Measurements from ENCODE around the gene PCBP3.

PCBP3 gene

DNA sequence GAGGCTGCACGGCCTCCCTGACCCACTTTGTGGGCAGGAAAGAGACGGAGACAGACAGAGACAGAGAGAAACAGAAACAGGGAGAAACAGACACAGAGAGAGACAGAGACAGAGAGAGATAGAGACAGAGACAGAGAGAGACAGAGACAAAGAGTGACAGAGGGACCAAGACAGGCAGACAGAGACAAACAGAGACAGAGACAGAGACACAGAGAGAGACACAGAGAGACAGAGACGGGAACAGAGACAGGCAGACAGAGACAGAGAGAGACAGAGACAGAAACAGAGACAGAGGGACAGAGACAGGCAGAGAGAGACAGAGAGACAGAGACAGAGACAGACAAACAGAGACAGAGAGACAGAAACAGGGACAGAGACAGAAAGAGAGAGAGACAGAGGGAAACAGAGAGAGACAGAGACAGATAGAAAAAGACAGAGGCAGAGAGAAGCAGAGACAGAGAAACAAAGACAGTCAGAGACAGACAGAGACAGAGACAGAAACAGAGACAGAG, 341.1 kb downstream of the PCBP3 start:
- TF ChIP-seq, protein P1, sequence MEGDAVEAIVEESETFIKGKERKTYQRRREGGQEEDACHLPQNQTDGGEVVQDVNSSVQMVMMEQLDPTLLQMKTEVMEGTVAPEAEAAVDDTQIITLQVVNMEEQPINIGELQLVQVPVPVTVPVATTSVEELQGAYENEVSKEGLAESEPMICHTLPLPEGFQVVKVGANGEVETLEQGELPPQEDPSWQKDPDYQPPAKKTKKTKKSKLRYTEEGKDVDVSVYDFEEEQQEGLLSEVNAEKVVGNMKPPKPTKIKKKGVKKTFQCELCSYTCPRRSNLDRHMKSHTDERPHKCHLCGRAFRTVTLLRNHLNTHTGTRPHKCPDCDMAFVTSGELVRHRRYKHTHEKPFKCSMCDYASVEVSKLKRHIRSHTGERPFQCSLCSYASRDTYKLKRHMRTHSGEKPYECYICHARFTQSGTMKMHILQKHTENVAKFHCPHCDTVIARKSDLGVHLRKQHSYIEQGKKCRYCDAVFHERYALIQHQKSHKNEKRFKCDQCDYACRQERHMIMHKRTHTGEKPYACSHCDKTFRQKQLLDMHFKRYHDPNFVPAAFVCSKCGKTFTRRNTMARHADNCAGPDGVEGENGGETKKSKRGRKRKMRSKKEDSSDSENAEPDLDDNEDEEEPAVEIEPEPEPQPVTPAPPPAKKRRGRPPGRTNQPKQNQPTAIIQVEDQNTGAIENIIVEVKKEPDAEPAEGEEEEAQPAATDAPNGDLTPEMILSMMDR (IDR thresholded peaks at IDR 0.05; ENCODE audit: low read depth, low read length) = no peak
- no peak for DNase-seq (ENCODE audit: low read depth in 2 of 2)
- peak overlapping the region in 1 of 2 donors; percentile 97 for H3K4me3 ChIP-seq (replicated peaks in 1 of 2; ENCODE audit: low read depth in 2 of 2, low read length in 2 of 2)

DNA sequence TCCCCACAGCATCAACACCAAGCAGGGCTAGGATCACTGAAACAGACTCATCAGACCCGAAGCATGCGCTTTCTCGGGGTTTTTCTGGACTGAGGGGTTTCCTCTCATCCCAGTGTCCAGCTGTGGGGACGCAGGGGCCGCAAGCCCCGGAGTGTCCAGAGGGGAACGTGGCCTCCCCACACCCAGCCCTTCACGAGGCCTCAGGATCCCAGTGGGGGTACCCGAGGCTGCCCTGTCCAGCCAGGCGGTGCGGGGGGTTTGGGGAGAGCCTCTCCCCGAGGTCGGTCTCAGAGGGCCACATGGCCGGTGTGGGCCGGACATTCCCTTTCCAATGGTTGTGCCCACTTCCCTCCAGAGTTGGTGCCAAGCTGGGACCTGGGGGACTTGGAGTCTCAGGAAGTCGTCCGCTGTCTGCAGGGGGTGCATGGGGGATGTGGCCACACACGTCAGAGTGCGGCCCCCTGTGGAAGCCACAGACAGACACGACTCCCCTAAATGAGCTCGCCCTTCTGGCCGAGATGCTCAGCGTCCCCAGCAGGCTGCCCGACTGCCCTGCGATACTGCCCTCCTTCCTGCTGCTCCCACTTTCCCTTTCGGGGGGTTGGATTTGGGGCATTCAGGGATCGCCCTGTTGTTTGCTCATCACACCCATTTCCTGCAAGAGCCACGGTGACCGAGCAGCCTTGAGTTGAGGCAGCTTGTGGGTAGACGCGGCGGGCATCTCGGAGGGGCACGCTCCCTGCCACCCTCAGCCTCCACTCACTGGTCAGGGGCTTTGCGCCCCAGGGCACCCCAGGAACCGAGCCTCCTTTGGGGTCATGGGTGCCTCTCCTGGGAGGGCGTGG, 342.2 kb downstream of the PCBP3 start:
- TF ChIP-seq, protein P1 (IDR thresholded peaks at IDR 0.05; ENCODE audit: low read depth, low read length) = no peak
- H3K4me3 ChIP-seq (replicated peaks in 1 of 2; ENCODE audit: low read depth in 2 of 2, low read length in 2 of 2) = no peak overlapping the region
- DNase-seq (ENCODE audit: low read depth in 2 of 2) = no peak

DNA sequence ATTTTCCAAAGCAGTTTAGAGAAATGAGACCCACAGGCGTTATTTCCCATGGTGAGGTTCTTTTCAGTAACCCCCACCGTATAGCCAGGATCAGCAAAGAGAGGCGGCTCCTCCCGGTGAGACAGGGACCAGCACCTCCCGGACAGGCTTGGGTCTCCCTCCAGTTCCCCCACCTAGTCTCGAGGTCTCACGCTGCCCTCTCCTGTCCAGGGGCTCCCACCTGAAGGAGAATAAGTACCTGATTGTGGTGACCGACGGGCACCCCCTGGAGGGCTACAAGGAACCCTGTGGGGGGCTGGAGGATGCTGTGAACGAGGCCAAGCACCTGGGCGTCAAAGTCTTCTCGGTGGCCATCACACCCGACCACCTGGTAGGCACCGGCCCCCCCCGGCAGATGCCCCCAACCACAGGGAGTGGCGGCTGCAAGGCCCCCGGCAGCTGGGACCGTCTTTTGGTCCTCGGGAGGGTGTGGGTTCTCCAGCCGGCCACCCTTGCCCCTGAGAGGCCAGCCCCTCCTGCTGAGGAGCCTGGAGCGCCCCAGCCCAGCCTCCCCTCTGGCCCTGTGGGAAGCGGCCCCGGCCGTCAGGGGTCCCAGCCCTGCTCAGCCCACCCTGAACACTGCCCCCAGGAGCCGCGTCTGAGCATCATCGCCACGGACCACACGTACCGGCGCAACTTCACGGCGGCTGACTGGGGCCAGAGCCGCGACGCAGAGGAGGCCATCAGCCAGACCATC, 343.0 kb downstream of the PCBP3 start:
- H3K4me3 ChIP-seq (replicated peaks in 1 of 2; ENCODE audit: low read depth in 2 of 2, low read length in 2 of 2) = no peak overlapping the region
- TF ChIP-seq, protein P1 (IDR thresholded peaks at IDR 0.05; ENCODE audit: low read depth, low read length) = no peak
- no peak for DNase-seq (ENCODE audit: low read depth in 2 of 2)

DNA sequence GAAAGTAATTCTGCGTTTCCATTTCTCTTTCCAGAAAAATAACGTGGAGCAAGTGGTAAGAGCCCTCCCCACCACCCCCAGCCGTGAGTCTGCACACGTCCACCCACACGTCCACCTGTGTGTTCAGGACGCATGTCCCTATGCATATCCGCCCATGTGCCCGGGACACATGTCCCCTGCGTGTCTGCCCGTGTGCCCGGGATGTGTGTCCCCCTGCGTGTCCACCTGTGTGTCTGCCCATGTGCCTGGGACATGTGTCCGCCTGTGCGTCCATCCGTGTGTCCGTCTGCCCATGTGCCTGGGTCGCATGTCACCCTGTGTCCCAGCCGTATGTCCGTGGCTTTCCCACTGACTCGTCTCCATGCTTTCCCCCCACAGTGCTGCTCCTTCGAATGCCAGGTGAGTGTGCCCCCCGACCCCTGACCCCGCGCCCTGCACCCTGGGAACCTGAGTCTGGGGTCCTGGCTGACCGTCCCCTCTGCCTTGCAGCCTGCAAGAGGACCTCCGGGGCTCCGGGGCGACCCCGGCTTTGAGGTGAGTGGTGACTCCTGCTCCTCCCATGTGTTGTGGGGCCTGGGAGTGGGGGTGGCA, 343.7 kb downstream of the PCBP3 start:
- no peak for DNase-seq (ENCODE audit: low read depth in 2 of 2)
- no peak overlapping the region for H3K4me3 ChIP-seq (replicated peaks in 1 of 2; ENCODE audit: low read depth in 2 of 2, low read length in 2 of 2)
- TF ChIP-seq, protein P1 (IDR thresholded peaks at IDR 0.05; ENCODE audit: low read depth, low read length) = no peak

DNA sequence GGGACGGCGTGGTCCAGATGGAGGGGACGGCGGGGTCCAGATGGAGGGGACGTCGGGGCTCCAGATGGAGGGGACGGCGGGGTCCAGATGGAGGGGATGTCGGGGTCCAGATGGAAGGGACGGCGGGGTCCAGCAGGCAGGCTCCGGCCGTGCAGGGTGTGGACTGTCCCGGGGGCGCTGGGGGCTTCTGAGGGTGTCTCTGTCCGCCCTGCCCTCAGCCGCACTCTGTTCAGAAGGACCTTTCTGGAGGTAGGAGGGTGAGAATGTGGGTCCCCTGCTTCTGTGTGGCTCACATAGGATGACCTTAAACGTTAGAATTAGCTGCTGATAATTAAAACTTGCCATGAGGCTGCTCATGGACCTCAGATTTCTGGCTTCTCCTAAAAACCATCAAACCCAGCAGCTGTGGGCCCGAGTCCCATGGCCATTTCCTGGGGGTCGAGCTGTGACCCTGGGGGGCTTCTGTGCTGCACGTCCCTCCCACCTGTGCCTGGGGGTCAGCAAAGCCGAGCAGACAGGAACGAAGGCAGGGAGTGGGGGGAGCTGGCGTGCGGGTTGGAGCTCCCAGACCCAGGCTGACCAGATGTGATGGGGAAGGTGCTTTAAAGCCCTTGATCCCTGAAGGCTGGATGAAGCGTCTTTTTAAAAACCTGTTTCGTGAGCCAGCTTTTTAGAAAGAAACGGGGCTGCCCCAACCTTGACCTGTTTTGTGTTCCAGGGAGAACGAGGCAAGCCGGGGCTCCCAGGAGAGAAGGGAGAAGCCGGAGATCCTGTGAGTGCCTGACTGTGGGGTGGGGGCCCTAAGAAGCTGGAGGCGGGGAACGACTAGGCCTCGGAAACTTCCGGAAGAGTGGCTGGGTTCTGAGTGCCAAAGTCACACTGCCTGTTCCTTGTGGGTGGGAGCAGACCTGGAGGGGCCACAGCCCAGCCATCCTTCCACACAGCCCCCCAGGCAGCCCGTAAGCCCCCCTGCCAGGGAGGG, 345.1 kb downstream of the PCBP3 start:
- TF ChIP-seq, protein P1 (IDR thresholded peaks at IDR 0.05; ENCODE audit: low read depth, low read length) = no peak
- no peak overlapping the region for H3K4me3 ChIP-seq (replicated peaks in 1 of 2; ENCODE audit: low read depth in 2 of 2, low read length in 2 of 2)
- DNase-seq (ENCODE audit: low read depth in 2 of 2) = no peak

Data from cardiac fibroblast (primary cell).